ENCODE data around the gene MTFP1. TPM values are rescaled to one million over a fixed set of nuclear protein-coding genes. Genes with fewer than 3 reads are reported as not detected.
A peak's percentile ranks its signal among the peaks of the same experiment; 100 is the strongest.

MTFP1 gene
- total RNA-seq, 2 experiments from 2014 or later, result 50.5 to 54.5 TPM

- no peaks in the 10 kb centered on the region for H3K9me3 Mint-ChIP-seq
- peaks cover 7% of the 10 kb centered on the region for H3K4me1 Mint-ChIP-seq (ENCODE audit: low read depth)
- intact Hi-C loops (cut with micrococcal nuclease), result no loop called here
- H3K27ac Mint-ChIP-seq, result no peak overlapping the region
- H3K4me3 Mint-ChIP-seq, result no peak overlapping the region
- DNase-seq, result no peak
- no peaks in the 10 kb centered on the region for H3K27me3 Mint-ChIP-seq
- ChIA-PET CTCF (interaction anchor here (0.6 kb wide), 1 partner anchor 14 kb away, joined by 3 read pairs; no protein-coding TSS in a partner anchor), POLR2A (no interaction called here)
- peaks cover 8% of the 10 kb centered on the region for H3K36me3 Mint-ChIP-seq
Measured at GRCh38 chr22:30404307-30404706, 21.3 kb upstream of the MTFP1 start.

- POLR2A ChIA-PET, result interaction anchor here (1.2 to 1.7 kb wide), 2 partner anchors 15 to 18 kb away, joined by 3 to 4 read pairs; no protein-coding TSS in a partner anchor
- no peaks in the 10 kb centered on the region for H3K9me3 Mint-ChIP-seq
- H3K36me3 Mint-ChIP-seq, result peaks cover 10% of the 10 kb centered on the region
- CTCF ChIA-PET, result interaction anchor here (0.6 to 1.4 kb wide), 3 partner anchors 13 to 21 kb away, joined by 3 to 4 read pairs (median 4); no protein-coding TSS in a partner anchor
- H3K4me3 Mint-ChIP-seq, result no peak overlapping the region
- intact Hi-C loops (cut with micrococcal nuclease), result no loop called here
- H3K27me3 Mint-ChIP-seq, result no peaks in the 10 kb centered on the region
- no peak for DNase-seq
- no peak overlapping the region for H3K27ac Mint-ChIP-seq
- H3K4me1 Mint-ChIP-seq (ENCODE audit: low read depth), result peaks cover 7% of the 10 kb centered on the region
Measured at GRCh38 chr22:30405731-30406130, 19.8 kb upstream of the MTFP1 start.

- intact Hi-C loops (cut with micrococcal nuclease), result no loop called here
- POLR2A ChIA-PET, result interaction anchor here (1.7 kb wide), 1 partner anchor 18 kb away, joined by 4 read pairs; no protein-coding TSS in a partner anchor
- peaks cover 13% of the 10 kb centered on the region for H3K36me3 Mint-ChIP-seq
Measured at GRCh38 chr22:30406400-30406799, 19.2 kb upstream of the MTFP1 start.

GRCh38 chr22:30408388-30409102, 17.0 kb upstream of the MTFP1 start:
- Mint-ChIP-seq H3K9me3 (no peaks in the 10 kb centered on the region), H3K36me3 (peaks cover 24% of the 10 kb centered on the region), H3K4me3 (no peak overlapping the region), H3K27me3 (no peaks in the 10 kb centered on the region), H3K4me1 (ENCODE audit: low read depth) (peaks cover 15% of the 10 kb centered on the region), H3K27ac (no peak overlapping the region)
- DNase-seq, result no peak
- intact Hi-C loops (cut with micrococcal nuclease), result no loop called here
- POLR2A ChIA-PET, result no interaction called here
- CTCF ChIA-PET, result interaction anchor here (2.5 kb wide), 1 partner anchor 77 kb away, joined by 5 read pairs; no protein-coding TSS in a partner anchor

More at GRCh38 chr22:30406400-30406799, 19.2 kb upstream of the MTFP1 start:
- H3K27me3 Mint-ChIP-seq, result no peaks in the 10 kb centered on the region
- no peak for DNase-seq
- H3K4me1 Mint-ChIP-seq (ENCODE audit: low read depth), result peaks cover 7% of the 10 kb centered on the region
- no peak overlapping the region for H3K27ac Mint-ChIP-seq
- H3K9me3 Mint-ChIP-seq, result no peaks in the 10 kb centered on the region
- CTCF ChIA-PET, result interaction anchor here (1.4 kb wide), 1 partner anchor 15 kb away, joined by 4 read pairs; no protein-coding TSS in a partner anchor
- no peak overlapping the region for H3K4me3 Mint-ChIP-seq

GRCh38 chr22:30411780-30412179, 13.8 kb upstream of the MTFP1 start:
- Mint-ChIP-seq H3K27me3 (no peaks in the 10 kb centered on the region), H3K36me3 (peaks cover 33% of the 10 kb centered on the region), H3K4me1 (ENCODE audit: low read depth) (peaks cover 29% of the 10 kb centered on the region), H3K27ac (no peak overlapping the region), H3K4me3 (no peak overlapping the region), H3K9me3 (no peaks in the 10 kb centered on the region)
- ChIA-PET CTCF (interaction anchor here (0.6 to 2.9 kb wide), 3 partner anchors 12 to 17 kb away, joined by 4 to 11 read pairs (median 7); partner anchors contain the start of gene SEC14L2), POLR2A (interaction anchor here (3.7 kb wide), 1 partner anchor 11 kb away, joined by 19 read pairs; no protein-coding TSS in a partner anchor)
- DNase-seq, result no peak
- intact Hi-C loops (cut with micrococcal nuclease), result no loop called here

GRCh38 chr22:30413001-30413400, 12.6 kb upstream of the MTFP1 start:
- intact Hi-C loops (cut with micrococcal nuclease), result no loop called here
- CTCF ChIA-PET, result interaction anchor here (1.0 to 2.9 kb wide), 4 partner anchors 11 to 125 kb away, joined by 3 to 11 read pairs (median 6); partner anchors contain the start of gene SEC14L2
- Mint-ChIP-seq H3K4me1 (ENCODE audit: low read depth) (peaks cover 29% of the 10 kb centered on the region), H3K27ac (peak overlapping the region; percentile 70), H3K4me3 (no peak overlapping the region), H3K27me3 (no peaks in the 10 kb centered on the region), H3K9me3 (no peaks in the 10 kb centered on the region), H3K36me3 (peaks cover 40% of the 10 kb centered on the region)
- POLR2A ChIA-PET, result interaction anchor here (3.7 kb wide), 1 partner anchor 10 kb away, joined by 19 read pairs; no protein-coding TSS in a partner anchor
- DNase-seq, result no peak

- H3K9me3 Mint-ChIP-seq, result no peaks in the 10 kb centered on the region
- ChIA-PET CTCF (interaction anchor here (1.1 to 2.2 kb wide), 4 partner anchors 10 to 17 kb away, joined by 5 to 11 read pairs (median 6); no protein-coding TSS in a partner anchor), POLR2A (interaction anchor here (0.9 to 1.9 kb wide), 3 partner anchors 10 to 17 kb away, joined by 3 to 12 read pairs (median 5); partner anchors contain the start of gene SEC14L2)
- no peaks in the 10 kb centered on the region for H3K27me3 Mint-ChIP-seq
- peaks cover 23% of the 10 kb centered on the region for H3K4me1 Mint-ChIP-seq (ENCODE audit: low read depth)
- peaks cover 43% of the 10 kb centered on the region for H3K36me3 Mint-ChIP-seq
- intact Hi-C loops (cut with micrococcal nuclease), result no loop called here
- peak overlapping the region; percentile 70 for H3K27ac Mint-ChIP-seq
- DNase-seq, result peak; percentile 31
- no peak overlapping the region for H3K4me3 Mint-ChIP-seq
Measured at GRCh38 chr22:30413745-30414524, 11.6 kb upstream of the MTFP1 start.

- peak overlapping the region; percentile 66 for H3K27ac Mint-ChIP-seq
- intact Hi-C loops (cut with micrococcal nuclease), result no loop called here
Measured at GRCh38 chr22:30414525-30415047, 11.0 kb upstream of the MTFP1 start.

GRCh38 chr22:30416403-30416802, 9.2 kb upstream of the MTFP1 start:
- Mint-ChIP-seq H3K27ac (no peak overlapping the region), H3K27me3 (no peaks in the 10 kb centered on the region), H3K36me3 (peaks cover 44% of the 10 kb centered on the region), H3K4me1 (ENCODE audit: low read depth) (peaks cover 40% of the 10 kb centered on the region), H3K4me3 (no peak overlapping the region), H3K9me3 (no peaks in the 10 kb centered on the region)
- ChIA-PET POLR2A (interaction anchor here (1.2 kb wide), 1 partner anchor 10 kb away, joined by 3 read pairs; no protein-coding TSS in a partner anchor), CTCF (no interaction called here)
- intact Hi-C loops (cut with micrococcal nuclease), result no loop called here
- DNase-seq, result no peak

More at GRCh38 chr22:30414525-30415047, 11.0 kb upstream of the MTFP1 start:
- no peak overlapping the region for H3K4me3 Mint-ChIP-seq
- CTCF ChIA-PET, result interaction anchor here (1.1 to 2.1 kb wide), 3 partner anchors 10 to 16 kb away, joined by 5 to 6 read pairs (median 5); no protein-coding TSS in a partner anchor
- H3K36me3 Mint-ChIP-seq, result peaks cover 43% of the 10 kb centered on the region
- DNase-seq, result no peak
- H3K4me1 Mint-ChIP-seq (ENCODE audit: low read depth), result peaks cover 23% of the 10 kb centered on the region
- no peaks in the 10 kb centered on the region for H3K27me3 Mint-ChIP-seq
- no peaks in the 10 kb centered on the region for H3K9me3 Mint-ChIP-seq
- POLR2A ChIA-PET, result interaction anchor here (0.6 to 1.9 kb wide), 4 partner anchors 9 to 130 kb away, joined by 3 to 12 read pairs (median 4); partner anchors contain the start of gene SEC14L2

GRCh38 chr22:30416837-30417236, 8.7 kb upstream of the MTFP1 start:
- H3K36me3 Mint-ChIP-seq, result peaks cover 45% of the 10 kb centered on the region
- H3K9me3 Mint-ChIP-seq, result no peaks in the 10 kb centered on the region
- DNase-seq, result no peak
- intact Hi-C loops (cut with micrococcal nuclease), result no loop called here
- H3K27me3 Mint-ChIP-seq, result no peaks in the 10 kb centered on the region
- H3K4me1 Mint-ChIP-seq (ENCODE audit: low read depth), result peaks cover 44% of the 10 kb centered on the region
- no peak overlapping the region for H3K27ac Mint-ChIP-seq
- H3K4me3 Mint-ChIP-seq, result no peak overlapping the region
- POLR2A ChIA-PET, result interaction anchor here (1.2 kb wide), 1 partner anchor 10 kb away, joined by 3 read pairs; no protein-coding TSS in a partner anchor
- CTCF ChIA-PET, result no interaction called here

Measured in activated CD4-positive, alpha-beta memory T cell treated with anti-CD3 and anti-CD28 coated beads for 36 hours (primary cell).